Caco-2 (cell line): ENCODE measurements around the gene RUFY4. TPM values are rescaled to one million over a fixed set of nuclear protein-coding genes. Genes with fewer than 3 reads are reported as not detected.

Experiments used
- BruUV-seq: library from RNA; stranded (reverse); fragments of 400-500 nt; replicated peaks from 2 replicates; lab custom pipeline; 2021; lab: Mats Ljungman, UMichigan
- CTCF ChIA-PET: fragments of 300-600 bp; sonication (Branson Sonifier 250); formaldehyde crosslinking; loops from one replicate; lab custom pipeline; 2022; ENCODE audit warnings: antibody characterized with exemption; lab: Charles Lee
- POLR2A ChIA-PET: fragments of 300-600 bp; sonication (Branson Sonifier 250); formaldehyde crosslinking; loops from one replicate; lab custom pipeline; 2022; ENCODE audit warnings: antibody characterized with exemption; lab: Charles Lee
- DNase-seq, 2 experiments: peaks; one replicate each; pipeline versions ENCODE4 v3.0.0 to v3.0.0-alpha.2; 2020 to 2022
- H3K27me3 ChIP-seq: replicated peaks from 2 replicates; pipeline ENCODE4 v1.6.0; 2011; ENCODE audit warnings: low read length; ENCODE audit not compliant: control insufficient read depth, insufficient read depth
- H3K36me3 ChIP-seq: 2 replicates; pipeline ENCODE4 v1.5.1; 2011; ENCODE audit warnings: low read length; ENCODE audit not compliant: control insufficient read depth, insufficient read depth
- H3K4me1 ChIP-seq: fragments of 250-450 bp; sonication (Bioruptor Pico); 2 replicates; pipeline ENCODE4 v1.5.1; 2020; ENCODE audit warnings: mild to moderate bottlenecking
- H3K4me3 ChIP-seq: 2 replicates; pipeline ENCODE4 v1.5.1; 2011; ENCODE audit warnings: low read depth, mild to moderate bottlenecking, control low read depth, low read length
- H3K9me3 ChIP-seq: fragments of 250-450 bp; sonication (Bioruptor Pico); 2 replicates; pipeline ENCODE4 v1.5.1; 2020; ENCODE audit warnings: mild to moderate bottlenecking, moderate library complexity
- H3K27ac Mint-ChIP-seq: one replicate; pipeline ENCODE4 v1.8.0; 2022; ENCODE audit warnings: mixed read lengths; ENCODE audit not compliant: unreplicated experiment
- H3K27me3 Mint-ChIP-seq: one replicate; pipeline ENCODE4 v1.8.0; 2022; ENCODE audit warnings: mixed read lengths; ENCODE audit not compliant: insufficient read depth, unreplicated experiment
- H3K36me3 Mint-ChIP-seq: one replicate; pipeline ENCODE4 v1.8.0; 2022; ENCODE audit warnings: mild to moderate bottlenecking, mixed read lengths; ENCODE audit not compliant: insufficient read depth, unreplicated experiment
- H3K4me1 Mint-ChIP-seq: one replicate; pipeline ENCODE4 v1.8.0; 2022; ENCODE audit warnings: low read depth, mixed read lengths; ENCODE audit not compliant: unreplicated experiment
- H3K4me3 Mint-ChIP-seq: one replicate; pipeline ENCODE4 v1.8.0; 2022; ENCODE audit warnings: mild to moderate bottlenecking, moderate library complexity, mixed read lengths; ENCODE audit not compliant: unreplicated experiment
- H3K9me3 Mint-ChIP-seq: one replicate; pipeline ENCODE4 v1.8.0; 2022; ENCODE audit warnings: mixed read lengths; ENCODE audit not compliant: unreplicated experiment
- intact Hi-C: fragments of 100-400 bp; cut with micrococcal nuclease; formaldehyde crosslinking; loops from one replicate; pipeline ENCODE4 v1.10.0; 2022; ENCODE audit not compliant: unreplicated experiment
- total RNA-seq: library from RNA; stranded (reverse); gene quantifications from 2 replicates; pipeline ENCODE4 v1.2.3, GENCODE V29; 2022
- TF ChIP-seq, protein P1 (sequence below), 2 experiments: fragments of 200-600 bp in 1 of 2; IDR thresholded peaks; 1 replicate in 1 of 2; 2 replicates in 1 of 2; pipeline versions ENCODE4 v1.5.1 to v1.8.0; 2011 to 2022; ENCODE audit warnings: antibody characterized with exemption in 1 of 2, control low read depth in 1 of 2, inconsistent platforms in 1 of 2, low read depth in 1 of 2, low read length in 1 of 2, mild to moderate bottlenecking in 1 of 2, moderate library complexity in 1 of 2; ENCODE audit not compliant: insufficient read depth in 1 of 2, severe bottlenecking in 1 of 2, unreplicated experiment in 1 of 2

RUFY4 gene
- total RNA-seq, 1 experiment from 2014 or later: not detected

DNA sequence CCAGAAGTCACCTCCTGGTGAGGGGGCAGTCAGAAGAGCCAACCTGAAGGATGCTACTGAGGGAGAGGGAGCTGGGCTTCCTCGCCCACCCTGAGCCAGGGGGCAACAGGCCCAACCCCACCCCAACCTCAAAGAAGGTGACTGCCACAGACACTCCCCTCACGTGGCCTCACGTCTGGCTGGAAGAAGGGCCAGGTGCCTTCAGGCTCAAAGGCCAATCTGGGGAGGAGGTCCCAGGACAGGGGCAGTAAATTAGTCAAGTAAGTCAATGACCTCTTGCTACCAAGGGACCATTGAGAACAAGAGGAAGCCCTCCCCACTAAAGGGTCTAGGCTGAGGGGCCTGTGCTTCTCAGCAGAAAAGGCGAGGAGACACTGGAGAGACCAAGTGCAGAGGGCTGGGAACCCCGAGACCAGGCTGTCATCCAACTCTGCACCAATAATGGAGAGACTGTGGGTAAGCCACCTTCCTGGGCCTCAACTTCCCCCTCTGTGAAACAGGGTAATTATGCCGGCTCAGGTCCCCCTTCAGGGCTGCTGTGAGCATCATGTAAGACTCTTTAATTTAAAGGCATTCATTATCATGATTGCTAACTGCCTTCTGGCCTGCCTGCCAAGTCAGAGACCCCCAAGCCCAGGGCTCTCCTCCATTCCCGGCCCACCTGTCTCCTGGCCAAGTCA, 46.1 kb upstream of the RUFY4 start:
- Mint-ChIP-seq H3K27ac (no peak overlapping the region), H3K36me3 (no peaks in the 10 kb centered on the region), H3K27me3 (no peaks in the 10 kb centered on the region), H3K4me1 (no peaks in the 10 kb centered on the region), H3K4me3 (no peak overlapping the region), H3K9me3 (no peaks in the 10 kb centered on the region)
- peak in 1 of 2 experiments; percentile 24 for DNase-seq
- TF ChIP-seq, protein P1, sequence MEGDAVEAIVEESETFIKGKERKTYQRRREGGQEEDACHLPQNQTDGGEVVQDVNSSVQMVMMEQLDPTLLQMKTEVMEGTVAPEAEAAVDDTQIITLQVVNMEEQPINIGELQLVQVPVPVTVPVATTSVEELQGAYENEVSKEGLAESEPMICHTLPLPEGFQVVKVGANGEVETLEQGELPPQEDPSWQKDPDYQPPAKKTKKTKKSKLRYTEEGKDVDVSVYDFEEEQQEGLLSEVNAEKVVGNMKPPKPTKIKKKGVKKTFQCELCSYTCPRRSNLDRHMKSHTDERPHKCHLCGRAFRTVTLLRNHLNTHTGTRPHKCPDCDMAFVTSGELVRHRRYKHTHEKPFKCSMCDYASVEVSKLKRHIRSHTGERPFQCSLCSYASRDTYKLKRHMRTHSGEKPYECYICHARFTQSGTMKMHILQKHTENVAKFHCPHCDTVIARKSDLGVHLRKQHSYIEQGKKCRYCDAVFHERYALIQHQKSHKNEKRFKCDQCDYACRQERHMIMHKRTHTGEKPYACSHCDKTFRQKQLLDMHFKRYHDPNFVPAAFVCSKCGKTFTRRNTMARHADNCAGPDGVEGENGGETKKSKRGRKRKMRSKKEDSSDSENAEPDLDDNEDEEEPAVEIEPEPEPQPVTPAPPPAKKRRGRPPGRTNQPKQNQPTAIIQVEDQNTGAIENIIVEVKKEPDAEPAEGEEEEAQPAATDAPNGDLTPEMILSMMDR (IDR thresholded peaks at IDR 0.05; ENCODE audit: insufficient read depth in 1 of 2, low read depth in 1 of 2, low read length in 1 of 2, severe bottlenecking in 1 of 2, unreplicated experiment in 1 of 2): no peak
- H3K36me3 ChIP-seq: no peaks in the 10 kb centered on the region
- no TSS peak for BruUV-seq
- CTCF ChIA-PET: no interaction called here
- no peaks in the 10 kb centered on the region for H3K4me1 ChIP-seq
- H3K27me3 ChIP-seq: no peaks in the 10 kb centered on the region
- POLR2A ChIA-PET: no interaction called here
- intact Hi-C loops: no loop called here
- H3K9me3 ChIP-seq: no peaks in the 10 kb centered on the region
- H3K4me3 ChIP-seq: no peak overlapping the region

DNA sequence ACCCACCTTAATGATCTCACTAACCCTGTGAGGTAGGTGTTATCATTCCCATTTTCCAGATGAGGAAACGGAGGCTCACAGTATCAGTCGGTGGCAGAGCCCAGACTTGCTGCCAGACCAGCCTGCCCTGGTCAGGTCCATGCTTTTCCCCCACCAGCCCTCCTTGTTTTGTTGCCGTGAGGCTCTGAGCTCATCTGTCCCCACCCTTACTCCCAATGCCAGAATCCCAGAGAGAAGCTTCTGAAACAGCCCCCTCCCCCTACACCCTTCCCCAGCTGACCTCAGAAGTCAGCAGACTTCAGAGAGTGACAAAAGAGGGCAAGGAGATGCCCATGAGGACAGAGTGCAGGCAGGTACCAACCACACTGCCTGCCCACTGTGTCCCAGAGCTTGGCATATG, 45.4 kb upstream of the RUFY4 start:
- H3K4me3 ChIP-seq: no peak overlapping the region
- H3K36me3 Mint-ChIP-seq: no peaks in the 10 kb centered on the region
- H3K27me3 Mint-ChIP-seq: no peaks in the 10 kb centered on the region
- no TSS peak for BruUV-seq
- H3K4me3 Mint-ChIP-seq: no peak overlapping the region
- H3K36me3 ChIP-seq: no peaks in the 10 kb centered on the region
- H3K27ac Mint-ChIP-seq: no peak overlapping the region
- intact Hi-C loops: no loop called here
- ChIA-PET CTCF (no interaction called here), POLR2A (no interaction called here)
- H3K4me1 Mint-ChIP-seq: no peaks in the 10 kb centered on the region
- DNase-seq: no peak
- H3K9me3 Mint-ChIP-seq: no peaks in the 10 kb centered on the region
- no peaks in the 10 kb centered on the region for H3K9me3 ChIP-seq
- H3K4me1 ChIP-seq: no peaks in the 10 kb centered on the region
- H3K27me3 ChIP-seq: no peaks in the 10 kb centered on the region
- TF ChIP-seq, protein P1 (IDR thresholded peaks at IDR 0.05; ENCODE audit: insufficient read depth in 1 of 2, low read depth in 1 of 2, low read length in 1 of 2, severe bottlenecking in 1 of 2, unreplicated experiment in 1 of 2): no peak

DNA sequence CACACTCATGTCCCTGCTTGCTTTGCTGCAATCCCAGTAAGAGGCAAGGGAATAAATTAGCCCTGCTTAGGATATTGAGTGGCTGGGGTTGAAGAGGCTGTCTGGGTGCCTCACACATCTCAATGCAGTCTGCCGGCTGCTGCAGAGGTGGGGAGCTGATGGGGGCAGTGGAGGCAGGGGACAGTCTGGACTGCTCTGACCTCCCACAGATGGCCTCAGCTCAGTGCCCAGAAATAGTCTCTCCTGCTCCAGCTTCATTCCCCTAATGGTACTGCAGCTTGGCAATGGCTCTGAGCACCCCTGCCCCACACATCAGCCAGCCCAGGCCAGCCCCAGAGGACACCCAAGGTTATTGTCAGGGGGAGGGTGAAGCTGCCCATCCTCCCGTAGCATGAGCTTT, 44.7 kb upstream of the RUFY4 start:
- no peaks in the 10 kb centered on the region for H3K9me3 Mint-ChIP-seq
- H3K4me1 Mint-ChIP-seq: no peaks in the 10 kb centered on the region
- Histone ChIP-seq H3K4me1 (no peaks in the 10 kb centered on the region), H3K36me3 (no peaks in the 10 kb centered on the region), H3K9me3 (no peaks in the 10 kb centered on the region), H3K27me3 (no peaks in the 10 kb centered on the region), H3K4me3 (no peak overlapping the region)
- ChIA-PET CTCF (interaction anchor here (0.5 kb wide), 1 partner anchor 234 kb away, joined by 4 read pairs; no protein-coding TSS in a partner anchor), POLR2A (no interaction called here)
- H3K27me3 Mint-ChIP-seq: no peaks in the 10 kb centered on the region
- no TSS peak for BruUV-seq
- peak in 1 of 2 experiments; percentile 14 for DNase-seq
- intact Hi-C loops: no loop called here
- H3K36me3 Mint-ChIP-seq: no peaks in the 10 kb centered on the region
- no peak overlapping the region for H3K27ac Mint-ChIP-seq
- H3K4me3 Mint-ChIP-seq: no peak overlapping the region
- TF ChIP-seq, protein P1 (IDR thresholded peaks at IDR 0.05; ENCODE audit: insufficient read depth in 1 of 2, low read depth in 1 of 2, low read length in 1 of 2, severe bottlenecking in 1 of 2, unreplicated experiment in 1 of 2): no peak
